NT2/D1 (cell line): Measurements from ENCODE around the gene AKR1D1.
"Not testable (repeated sequence)": the region's sequence is repeated elsewhere in the genome, so short reads cannot be mapped to it uniquely, and the experiment has no call there.

Experiments
- SUZ12 ChIP-seq: IDR thresholded peaks from 2 replicates; pipeline ENCODE4 v1.6.1; 2011; ENCODE audit not compliant: insufficient read length, insufficient read depth; ENCODE audit errors: extremely low read depth
- ZNF274 ChIP-seq: IDR thresholded peaks from 2 replicates; pipeline ENCODE4 v1.6.1; 2011; ENCODE audit warnings: mild to moderate bottlenecking, low read depth, low read length

DNA sequence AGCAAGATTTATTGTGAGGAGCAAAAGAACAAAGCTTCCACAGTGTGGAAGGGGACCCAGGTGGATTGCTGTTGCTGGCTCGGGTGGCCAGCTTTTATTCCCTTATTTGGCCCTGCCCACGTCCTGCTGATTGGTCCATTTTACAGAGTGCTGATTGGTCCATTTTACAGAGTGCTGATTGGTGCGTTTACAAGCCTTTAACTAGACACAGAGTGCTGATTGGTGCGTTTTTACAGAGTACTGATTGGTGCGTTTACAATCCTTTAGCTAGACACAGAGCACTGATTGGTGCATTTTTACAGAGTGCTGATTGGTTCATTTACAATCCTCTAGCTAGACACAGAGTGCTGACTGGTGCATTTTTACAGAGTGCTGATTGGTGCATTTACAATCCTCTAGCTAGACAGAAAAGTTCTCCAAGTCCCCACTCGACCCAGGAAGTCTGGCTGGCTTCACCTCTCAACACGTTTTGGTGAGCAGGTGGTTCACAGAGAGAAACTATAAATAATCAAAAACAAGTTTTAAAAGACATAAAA lies 24.5 kb upstream of the AKR1D1 start:
- not testable (repeated sequence) for TF ChIP-seq SUZ12, ZNF274
